ENCODE results near the gene DYRK1A. TPM values are rescaled to one million over a fixed set of nuclear protein-coding genes. Genes with fewer than 3 reads are reported as not detected.

Gene DYRK1A
- polyA plus RNA-seq, 2 donors, result 14.2 to 18.5 TPM

DNA sequence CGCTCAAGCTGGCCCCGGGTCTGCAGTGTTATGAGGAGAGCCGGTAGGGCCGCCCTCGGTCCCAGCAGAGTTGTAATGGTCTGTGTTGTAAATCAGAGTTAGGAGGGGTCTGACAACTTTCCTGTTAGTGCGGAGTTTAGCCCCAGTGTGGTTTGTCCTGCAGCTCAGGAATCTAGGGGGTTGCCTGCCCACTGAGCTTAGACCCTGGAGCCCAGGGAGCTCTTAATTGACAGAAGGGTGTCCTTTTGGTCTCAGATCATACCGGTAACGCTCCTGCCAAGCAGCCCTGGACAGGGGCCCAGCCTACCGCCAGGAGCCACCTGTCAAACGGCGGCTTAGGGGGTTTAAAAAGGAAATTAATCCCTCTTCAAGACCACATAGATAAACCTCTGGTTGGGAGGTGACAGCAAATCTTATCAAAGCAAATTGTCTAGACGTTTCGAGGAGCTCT, 164.4 kb downstream of the DYRK1A start:
- no peaks in the 10 kb centered on the region for H3K36me3 ChIP-seq (ENCODE audit: control insufficient read depth in 2 of 2, insufficient read depth in 2 of 2, low read length in 1 of 2)
- H3K9me3 ChIP-seq (ENCODE audit: control insufficient read depth in 2 of 2, insufficient read depth in 1 of 2, low read depth in 1 of 2, low read length in 1 of 2), result peaks cover 0 to 5% of the 10 kb centered on the region in 2 donors
- 40% methylated on average over 13 of the region's 13 CpGs for WGBS, 2 donors
- H3K27me3 ChIP-seq (ENCODE audit: control insufficient read depth in 1 of 2, insufficient read depth in 2 of 2, low read length in 2 of 2), result no peaks in the 10 kb centered on the region
- H3K4me3 ChIP-seq (ENCODE audit: low read depth in 1 of 2, low read length in 2 of 2), result no peak overlapping the region
- no peak overlapping the region for H3K27ac ChIP-seq (ENCODE audit: low read depth in 2 of 2, low read length in 1 of 2)
- peaks cover 4 to 10% of the 10 kb centered on the region in 2 donors for H3K4me1 ChIP-seq (ENCODE audit: control insufficient read depth in 2 of 2, insufficient read depth in 2 of 2, low read length in 1 of 2)

DNA sequence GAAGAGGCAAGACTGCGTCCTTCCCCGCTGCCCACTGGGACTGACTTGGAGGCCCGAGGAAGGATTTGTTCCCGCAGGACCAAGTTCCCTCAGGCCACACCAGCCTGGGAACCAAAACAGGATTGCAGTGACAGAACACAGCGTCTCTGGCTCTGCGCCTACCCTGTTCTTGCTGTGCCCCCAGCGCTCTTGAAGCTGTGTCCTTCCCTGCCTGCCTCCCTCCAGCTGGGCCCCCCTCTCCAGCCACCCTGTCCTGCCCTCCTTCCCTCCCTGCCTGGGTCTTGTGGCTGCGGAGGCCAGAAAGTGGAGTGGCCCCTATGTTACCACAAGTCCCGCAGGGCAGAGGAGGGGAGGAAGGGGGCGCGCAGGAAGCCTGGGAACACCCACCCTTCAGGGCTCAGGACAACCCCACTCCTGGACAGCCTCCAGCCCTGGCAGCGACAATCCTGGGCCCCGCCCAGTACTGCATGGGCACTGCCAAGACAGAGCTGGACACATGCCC, 164.9 kb downstream of the DYRK1A start:
- no peak overlapping the region for H3K4me3 ChIP-seq (ENCODE audit: low read depth in 1 of 2, low read length in 2 of 2)
- H3K27ac ChIP-seq (ENCODE audit: low read depth in 2 of 2, low read length in 1 of 2), result no peak overlapping the region
- H3K4me1 ChIP-seq (ENCODE audit: control insufficient read depth in 2 of 2, insufficient read depth in 2 of 2, low read length in 1 of 2), result peaks cover 4 to 10% of the 10 kb centered on the region in 2 donors
- peaks cover 0 to 7% of the 10 kb centered on the region in 2 donors for H3K9me3 ChIP-seq (ENCODE audit: control insufficient read depth in 2 of 2, insufficient read depth in 1 of 2, low read depth in 1 of 2, low read length in 1 of 2)
- H3K27me3 ChIP-seq (ENCODE audit: control insufficient read depth in 1 of 2, insufficient read depth in 2 of 2, low read length in 2 of 2), result no peaks in the 10 kb centered on the region
- H3K36me3 ChIP-seq (ENCODE audit: control insufficient read depth in 2 of 2, insufficient read depth in 2 of 2, low read length in 1 of 2), result no peaks in the 10 kb centered on the region
- 28 to 34% methylated on average over 12 to 13 of the region's 13 CpGs for WGBS, 2 donors

DNA sequence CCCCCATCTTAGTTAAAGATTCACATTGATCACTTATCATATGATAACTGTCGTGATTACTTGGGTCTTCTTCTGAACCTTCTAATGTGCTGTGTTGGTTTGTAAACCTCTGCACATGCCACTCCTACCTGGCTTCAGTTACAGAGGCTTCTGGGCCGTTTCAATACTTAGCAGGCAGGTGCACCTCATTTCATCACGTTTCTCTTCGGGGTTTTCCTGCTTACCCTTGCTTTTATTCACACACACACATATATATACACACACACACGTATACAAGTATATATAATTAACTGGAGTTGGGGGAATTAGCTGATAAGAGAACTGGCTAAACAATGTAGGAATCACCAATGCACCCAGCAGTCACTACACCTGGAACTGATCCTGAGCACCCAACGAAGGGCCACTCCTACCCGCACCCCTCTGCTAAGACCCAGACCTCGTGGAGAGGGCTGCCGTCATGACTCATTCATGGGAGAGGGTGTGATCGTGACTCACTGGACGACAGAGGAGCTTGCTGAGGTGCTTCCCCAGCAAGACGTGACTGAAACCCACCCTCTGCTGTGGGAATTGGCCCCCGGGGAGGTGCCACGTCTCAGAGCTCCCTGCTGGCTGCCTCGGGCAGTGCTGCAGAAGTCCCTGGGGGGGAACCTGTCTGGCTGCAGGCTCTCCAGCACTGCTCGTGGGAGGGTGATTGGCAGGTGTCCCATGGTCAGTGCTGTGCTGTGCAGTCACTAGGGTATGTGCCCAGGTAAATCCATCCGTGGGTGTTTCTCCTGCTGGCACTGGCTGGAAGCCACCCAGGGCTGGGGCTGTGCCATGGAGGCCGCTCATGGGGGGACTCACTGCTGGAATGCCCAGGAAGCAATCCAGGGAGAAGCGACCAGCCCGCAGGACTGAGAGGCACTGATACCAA, 166.6 kb downstream of the DYRK1A start:
- H3K27ac ChIP-seq (ENCODE audit: low read depth in 2 of 2, low read length in 1 of 2), result no peak overlapping the region
- WGBS, 2 donors, result 36 to 40% methylated on average over 20 of the region's 20 CpGs
- no peak overlapping the region for H3K4me3 ChIP-seq (ENCODE audit: low read depth in 1 of 2, low read length in 2 of 2)
- H3K4me1 ChIP-seq (ENCODE audit: control insufficient read depth in 2 of 2, insufficient read depth in 2 of 2, low read length in 1 of 2), result peaks cover 4 to 10% of the 10 kb centered on the region in 2 donors
- no peaks in the 10 kb centered on the region for H3K27me3 ChIP-seq (ENCODE audit: control insufficient read depth in 1 of 2, insufficient read depth in 2 of 2, low read length in 2 of 2)
- no peaks in the 10 kb centered on the region for H3K36me3 ChIP-seq (ENCODE audit: control insufficient read depth in 2 of 2, insufficient read depth in 2 of 2, low read length in 1 of 2)
- H3K9me3 ChIP-seq (ENCODE audit: control insufficient read depth in 2 of 2, insufficient read depth in 1 of 2, low read depth in 1 of 2, low read length in 1 of 2), result peaks cover 0 to 9% of the 10 kb centered on the region in 2 donors

DNA sequence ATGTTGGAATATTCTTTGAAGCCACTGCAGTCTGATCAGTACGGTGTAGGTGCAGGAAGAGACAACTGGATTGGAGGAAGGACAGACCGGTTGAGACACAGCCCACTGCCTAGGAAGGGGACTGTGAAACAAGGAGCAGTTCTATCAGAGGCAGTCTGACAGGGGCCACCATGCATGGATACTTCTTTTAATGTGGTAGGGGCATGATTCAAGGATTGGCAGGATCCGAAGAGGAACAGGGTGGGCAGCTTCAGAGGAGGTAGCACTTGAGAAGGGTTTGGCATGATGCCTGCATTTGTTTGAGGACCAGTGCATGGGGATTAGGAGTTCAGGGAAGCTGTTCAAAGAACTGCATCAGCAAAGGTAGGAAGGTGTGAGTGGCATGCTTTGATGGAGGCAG, 167.9 kb downstream of the DYRK1A start:
- peaks cover 4 to 10% of the 10 kb centered on the region in 2 donors for H3K4me1 ChIP-seq (ENCODE audit: control insufficient read depth in 2 of 2, insufficient read depth in 2 of 2, low read length in 1 of 2)
- H3K4me3 ChIP-seq (ENCODE audit: low read depth in 1 of 2, low read length in 2 of 2), result no peak overlapping the region
- H3K36me3 ChIP-seq (ENCODE audit: control insufficient read depth in 2 of 2, insufficient read depth in 2 of 2, low read length in 1 of 2), result no peaks in the 10 kb centered on the region
- H3K27ac ChIP-seq (ENCODE audit: low read depth in 2 of 2, low read length in 1 of 2), result no peak overlapping the region
- peaks cover 0 to 9% of the 10 kb centered on the region in 2 donors for H3K9me3 ChIP-seq (ENCODE audit: control insufficient read depth in 2 of 2, insufficient read depth in 1 of 2, low read depth in 1 of 2, low read length in 1 of 2)
- no peaks in the 10 kb centered on the region for H3K27me3 ChIP-seq (ENCODE audit: control insufficient read depth in 1 of 2, insufficient read depth in 2 of 2, low read length in 2 of 2)
- 61 to 71% methylated on average over 3 of the region's 3 CpGs for WGBS, 2 donors

DNA sequence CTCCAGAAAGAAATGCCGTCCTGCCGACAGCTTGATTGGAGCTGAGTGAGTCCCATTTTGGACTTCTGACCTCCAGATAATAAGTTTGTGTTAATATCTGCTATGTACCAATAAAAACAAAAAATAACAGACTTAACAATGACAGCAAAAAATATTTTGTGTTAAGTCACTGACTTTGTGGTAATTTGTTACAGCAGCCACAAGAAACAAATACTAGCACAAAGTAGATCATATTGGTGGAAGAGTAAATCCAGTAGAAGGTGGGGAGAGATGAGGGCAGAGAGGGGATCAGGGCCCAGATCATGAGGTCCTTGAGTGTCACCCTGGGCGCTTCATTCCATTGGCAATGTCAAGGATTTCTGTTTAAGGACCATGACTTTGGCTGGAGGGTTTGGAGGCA, 168.6 kb downstream of the DYRK1A start:
- Histone ChIP-seq H3K27ac (ENCODE audit: low read depth in 2 of 2, low read length in 1 of 2) (no peak overlapping the region), H3K9me3 (ENCODE audit: control insufficient read depth in 2 of 2, insufficient read depth in 1 of 2, low read depth in 1 of 2, low read length in 1 of 2) (peaks cover 0 to 9% of the 10 kb centered on the region in 2 donors), H3K36me3 (ENCODE audit: control insufficient read depth in 2 of 2, insufficient read depth in 2 of 2, low read length in 1 of 2) (no peaks in the 10 kb centered on the region), H3K4me1 (ENCODE audit: control insufficient read depth in 2 of 2, insufficient read depth in 2 of 2, low read length in 1 of 2) (peaks cover 4 to 10% of the 10 kb centered on the region in 2 donors), H3K4me3 (ENCODE audit: low read depth in 1 of 2, low read length in 2 of 2) (no peak overlapping the region), H3K27me3 (ENCODE audit: control insufficient read depth in 1 of 2, insufficient read depth in 2 of 2, low read length in 2 of 2) (no peaks in the 10 kb centered on the region)
- 83 to 98% methylated on average over 3 of the region's 3 CpGs for WGBS, 2 donors

DNA sequence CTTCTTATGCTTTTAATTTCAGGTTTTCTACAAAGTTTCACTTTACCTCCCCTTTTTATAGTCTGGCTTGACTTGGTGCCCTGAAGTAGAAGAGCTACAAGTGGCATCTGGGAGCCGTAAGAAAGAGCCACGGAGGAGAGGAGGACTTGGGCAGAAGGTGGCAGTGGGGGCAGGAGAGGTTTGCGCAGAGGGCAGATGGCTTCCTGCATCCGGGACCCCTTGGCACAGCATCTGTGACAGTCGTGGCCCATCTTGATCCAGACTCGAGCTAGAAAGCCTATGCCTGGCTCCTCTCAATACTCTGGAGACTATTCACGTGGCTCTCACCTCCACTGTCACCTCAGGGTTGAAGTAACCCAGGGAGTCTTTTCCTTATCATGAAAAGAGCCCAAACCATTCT, 169.1 kb downstream of the DYRK1A start:
- H3K9me3 ChIP-seq (ENCODE audit: control insufficient read depth in 2 of 2, insufficient read depth in 1 of 2, low read depth in 1 of 2, low read length in 1 of 2), result peaks cover 0 to 9% of the 10 kb centered on the region in 2 donors
- H3K4me1 ChIP-seq (ENCODE audit: control insufficient read depth in 2 of 2, insufficient read depth in 2 of 2, low read length in 1 of 2), result peaks cover 3 to 10% of the 10 kb centered on the region in 2 donors
- no peak overlapping the region for H3K27ac ChIP-seq (ENCODE audit: low read depth in 2 of 2, low read length in 1 of 2)
- no peak overlapping the region for H3K4me3 ChIP-seq (ENCODE audit: low read depth in 1 of 2, low read length in 2 of 2)
- H3K36me3 ChIP-seq (ENCODE audit: control insufficient read depth in 2 of 2, insufficient read depth in 2 of 2, low read length in 1 of 2), result no peaks in the 10 kb centered on the region
- 92% methylated on average over 7 of the region's 7 CpGs for WGBS, 2 donors
- no peaks in the 10 kb centered on the region for H3K27me3 ChIP-seq (ENCODE audit: control insufficient read depth in 1 of 2, insufficient read depth in 2 of 2, low read length in 2 of 2)

DNA sequence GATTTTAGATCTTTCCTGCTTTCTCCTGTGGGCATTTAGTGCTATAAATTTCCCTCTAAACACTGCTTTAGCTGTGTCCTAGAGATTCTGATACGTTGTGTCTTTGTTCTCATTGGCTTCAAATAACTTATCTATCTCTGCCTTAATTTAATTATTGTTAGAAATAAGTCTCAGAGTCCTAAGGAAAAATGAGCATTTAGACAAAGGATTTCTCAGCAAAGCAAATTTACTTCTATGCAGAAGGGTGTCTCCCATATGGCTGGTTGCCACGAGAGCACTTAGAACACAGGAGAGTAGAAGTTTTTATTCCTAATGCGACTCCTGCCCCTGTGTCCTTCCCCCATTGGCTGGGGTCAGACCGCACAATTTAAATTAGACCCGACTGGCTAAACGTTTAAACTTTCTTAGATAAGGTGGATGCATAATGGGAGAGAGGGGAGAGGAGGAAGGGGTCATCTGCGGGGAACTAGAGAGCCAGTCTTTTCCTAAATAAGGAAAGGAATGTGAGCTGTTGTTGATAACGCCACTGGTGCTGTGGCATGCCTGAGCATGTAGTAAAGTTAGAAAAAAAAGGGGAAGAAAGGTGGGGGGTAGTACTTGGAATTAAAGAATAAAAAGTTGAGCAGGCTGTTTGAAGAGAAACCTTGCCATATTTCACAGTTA, 170.2 kb downstream of the DYRK1A start:
- H3K4me3 ChIP-seq (ENCODE audit: low read depth in 1 of 2, low read length in 2 of 2), result no peak overlapping the region
- H3K27ac ChIP-seq (ENCODE audit: low read depth in 2 of 2, low read length in 1 of 2), result no peak overlapping the region
- H3K4me1 ChIP-seq (ENCODE audit: control insufficient read depth in 2 of 2, insufficient read depth in 2 of 2, low read length in 1 of 2), result peaks cover 2 to 3% of the 10 kb centered on the region in 2 donors
- peaks cover 0 to 9% of the 10 kb centered on the region in 2 donors for H3K9me3 ChIP-seq (ENCODE audit: control insufficient read depth in 2 of 2, insufficient read depth in 1 of 2, low read depth in 1 of 2, low read length in 1 of 2)
- no peaks in the 10 kb centered on the region for H3K36me3 ChIP-seq (ENCODE audit: control insufficient read depth in 2 of 2, insufficient read depth in 2 of 2, low read length in 1 of 2)
- WGBS, 2 donors, result 55 to 56% methylated on average over 8 of the region's 8 CpGs
- H3K27me3 ChIP-seq (ENCODE audit: control insufficient read depth in 1 of 2, insufficient read depth in 2 of 2, low read length in 2 of 2), result no peaks in the 10 kb centered on the region

DNA sequence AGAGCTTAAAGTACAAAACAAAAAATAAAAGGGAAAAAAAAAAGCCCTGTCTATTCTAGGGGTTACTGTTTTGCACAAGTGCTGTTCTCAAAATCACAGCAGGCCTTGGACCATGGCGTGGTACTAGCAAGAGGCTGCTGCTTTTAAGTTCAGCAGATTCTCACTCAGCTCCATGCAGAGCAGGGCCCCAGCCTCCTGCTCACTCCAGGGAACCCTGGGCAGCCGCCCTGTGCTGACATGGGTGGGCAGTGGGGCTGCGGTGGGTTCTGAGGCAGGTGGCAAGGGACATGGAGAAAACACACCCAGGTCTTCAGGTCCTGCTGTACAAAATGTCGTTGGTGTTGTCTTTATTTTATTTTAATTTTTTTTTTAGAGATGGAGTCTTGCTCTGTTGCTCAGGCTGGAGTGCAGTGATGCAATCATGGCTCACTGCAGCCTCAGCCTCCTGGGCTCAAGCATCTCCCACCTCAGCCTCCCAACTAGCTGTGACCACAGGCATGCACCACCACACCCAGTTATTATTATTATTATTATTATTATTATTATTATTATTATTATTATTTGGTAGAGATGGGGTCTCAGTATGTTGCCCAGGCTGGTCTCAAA, 170.9 kb downstream of the DYRK1A start:
- Histone ChIP-seq H3K27ac (ENCODE audit: low read depth in 2 of 2, low read length in 1 of 2) (no peak overlapping the region), H3K27me3 (ENCODE audit: control insufficient read depth in 1 of 2, insufficient read depth in 2 of 2, low read length in 2 of 2) (no peaks in the 10 kb centered on the region), H3K4me3 (ENCODE audit: low read depth in 1 of 2, low read length in 2 of 2) (no peak overlapping the region), H3K9me3 (ENCODE audit: control insufficient read depth in 2 of 2, insufficient read depth in 1 of 2, low read depth in 1 of 2, low read length in 1 of 2) (peaks cover 0 to 9% of the 10 kb centered on the region in 2 donors), H3K4me1 (ENCODE audit: control insufficient read depth in 2 of 2, insufficient read depth in 2 of 2, low read length in 1 of 2) (peaks cover 2 to 3% of the 10 kb centered on the region in 2 donors), H3K36me3 (ENCODE audit: control insufficient read depth in 2 of 2, insufficient read depth in 2 of 2, low read length in 1 of 2) (no peaks in the 10 kb centered on the region)
- 89 to 93% methylated on average over 4 of the region's 4 CpGs for WGBS, 2 donors

DNA sequence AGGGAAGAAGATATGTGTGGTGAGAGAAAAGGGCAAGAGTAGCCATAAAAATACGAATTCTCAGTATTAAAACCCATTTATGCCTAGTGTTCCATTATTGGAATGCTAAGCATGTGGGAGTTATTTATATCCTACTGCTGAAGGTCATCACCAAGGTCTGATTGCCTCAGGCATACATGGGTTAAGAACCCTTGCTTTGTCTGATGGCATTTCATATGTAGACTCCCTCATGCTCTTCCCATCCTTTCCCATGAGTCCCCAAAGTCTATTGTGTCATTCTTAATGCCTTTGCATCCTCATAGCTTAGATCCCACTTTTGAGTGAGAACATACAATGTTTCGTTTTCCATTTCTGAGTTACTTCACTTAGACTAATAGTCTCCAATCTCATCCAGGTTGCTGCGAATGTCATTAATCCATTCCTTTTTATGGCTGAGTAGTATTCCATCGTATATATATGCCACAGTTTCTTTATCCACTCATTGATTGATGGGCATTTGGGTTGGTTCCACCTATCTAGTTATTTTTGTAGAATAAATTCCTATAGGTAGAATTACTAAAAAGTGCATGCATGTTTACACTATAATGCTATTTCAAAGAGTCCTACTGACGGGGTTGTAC, 172.5 kb downstream of the DYRK1A start:
- H3K4me3 ChIP-seq (ENCODE audit: low read depth in 1 of 2, low read length in 2 of 2), result no peak overlapping the region
- no peak overlapping the region for H3K27ac ChIP-seq (ENCODE audit: low read depth in 2 of 2, low read length in 1 of 2)
- no peaks in the 10 kb centered on the region for H3K27me3 ChIP-seq (ENCODE audit: control insufficient read depth in 1 of 2, insufficient read depth in 2 of 2, low read length in 2 of 2)
- 83 to 88% methylated on average over 5 of the region's 5 CpGs for WGBS, 2 donors
- H3K36me3 ChIP-seq (ENCODE audit: control insufficient read depth in 2 of 2, insufficient read depth in 2 of 2, low read length in 1 of 2), result no peaks in the 10 kb centered on the region
- peaks cover 0 to 9% of the 10 kb centered on the region in 2 donors for H3K9me3 ChIP-seq (ENCODE audit: control insufficient read depth in 2 of 2, insufficient read depth in 1 of 2, low read depth in 1 of 2, low read length in 1 of 2)
- no peaks in the 10 kb centered on the region for H3K4me1 ChIP-seq (ENCODE audit: control insufficient read depth in 2 of 2, insufficient read depth in 2 of 2, low read length in 1 of 2)

Measured in esophagus (tissue), 2 donors.